GM19043 (cell line): ENCODE results near the gene SCEL.

Experiments used
- ATAC-seq: cut with Tn5 transposase; IDR thresholded peaks from one replicate; pipeline ENCODE4 v1.9.1; 2021; ENCODE audit warnings: low read depth; ENCODE audit not compliant: unreplicated experiment

The SCEL gene

DNA sequence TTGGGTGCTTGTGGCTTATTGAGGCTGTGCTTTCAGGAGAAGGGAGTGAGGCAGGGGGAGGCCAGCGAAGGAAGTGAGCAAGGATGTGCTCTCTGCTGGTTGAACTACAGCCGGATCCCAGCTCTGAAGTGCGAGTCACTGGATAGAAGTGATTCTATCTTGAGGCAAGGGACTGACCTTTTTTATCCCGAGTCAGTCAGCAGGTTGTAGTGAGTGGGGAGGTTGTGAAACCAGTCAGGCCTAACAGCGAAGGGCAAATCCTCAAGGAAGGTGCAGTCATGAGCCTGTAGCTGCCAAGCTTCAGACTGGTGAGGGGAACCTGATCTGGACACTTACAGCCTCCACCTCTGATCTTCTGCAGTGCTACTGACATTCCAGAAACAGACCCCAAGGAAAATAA, 18.6 kb downstream of the SCEL start:
- no peak for ATAC-seq

DNA sequence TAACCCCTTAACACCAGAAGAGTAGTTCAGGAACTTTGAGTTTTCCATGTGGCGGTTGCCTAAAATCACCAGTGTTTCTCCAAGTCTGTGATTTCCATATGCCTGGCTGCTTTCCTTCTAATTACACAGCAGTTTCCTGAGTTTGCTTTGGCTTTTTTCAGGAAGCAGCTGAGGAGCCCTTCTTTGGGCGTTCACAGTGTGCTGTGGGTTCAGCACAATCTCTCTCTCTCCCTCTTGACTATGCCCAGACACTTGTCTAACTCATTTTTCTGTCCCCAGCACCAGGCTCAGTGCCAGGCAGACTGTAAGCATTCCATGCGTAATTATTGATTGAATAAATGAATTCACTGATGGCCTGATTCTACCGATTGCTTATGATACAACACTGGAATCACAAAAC, 19.7 kb downstream of the SCEL start:
- ATAC-seq = no peak

DNA sequence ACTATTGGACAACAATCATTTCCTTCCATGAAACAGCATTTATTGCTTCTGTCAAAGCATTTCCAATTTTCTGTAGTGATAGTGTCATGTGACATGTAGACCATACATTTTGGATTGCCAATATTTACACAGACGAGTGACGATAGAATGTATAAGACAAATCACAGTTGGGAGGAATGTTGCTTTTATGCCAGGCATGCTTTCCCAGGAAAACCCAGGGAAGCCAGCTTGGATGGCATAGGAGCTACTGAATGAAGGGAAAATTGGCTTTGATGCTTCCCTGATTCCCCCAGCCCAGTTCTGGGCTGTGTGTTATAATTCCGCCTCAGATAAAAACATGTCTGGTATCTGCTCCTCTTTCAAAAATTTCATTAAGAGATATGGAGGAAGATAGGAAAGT, 22.5 kb downstream of the SCEL start:
- ATAC-seq = no peak

DNA sequence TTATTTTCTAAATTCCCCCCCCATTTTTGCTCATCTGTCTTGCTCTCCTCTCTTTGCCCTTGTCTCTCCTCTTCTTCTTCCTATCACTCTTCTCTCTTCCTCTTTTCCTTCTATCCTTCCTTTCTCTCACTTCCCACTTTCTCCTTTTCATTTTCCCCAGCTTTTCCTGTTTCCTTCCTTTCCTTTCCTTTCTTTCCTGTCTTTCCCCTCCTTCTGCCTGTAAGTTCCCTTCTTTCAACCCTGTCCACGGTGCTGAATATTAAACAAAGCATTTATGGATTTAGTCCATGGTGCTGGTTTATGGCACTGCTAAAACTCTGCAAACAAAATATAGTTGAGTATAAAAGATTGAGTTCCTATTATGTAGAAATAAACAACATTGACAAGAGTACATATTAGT, 27.6 kb downstream of the SCEL start:
- no peak for ATAC-seq

DNA sequence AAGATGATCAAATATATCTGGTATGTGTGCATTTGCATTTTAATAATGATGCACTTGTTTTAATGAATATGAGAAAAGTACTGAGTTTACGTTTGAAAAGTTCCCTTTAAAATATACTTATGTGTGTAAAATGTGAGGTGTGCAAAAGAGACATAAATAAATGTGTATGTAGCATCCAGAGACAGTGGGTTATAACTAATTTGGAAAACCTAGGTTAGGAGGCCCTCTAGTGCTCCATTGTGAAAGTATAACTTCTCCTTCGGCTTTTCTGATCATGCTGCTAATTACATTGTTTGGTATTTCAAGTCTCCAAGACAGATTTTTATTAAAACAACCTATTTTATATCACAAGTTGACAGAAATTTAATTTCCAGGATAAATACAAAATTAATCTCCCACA, 30.1 kb downstream of the SCEL start:
- ATAC-seq = peak; percentile 66

DNA sequence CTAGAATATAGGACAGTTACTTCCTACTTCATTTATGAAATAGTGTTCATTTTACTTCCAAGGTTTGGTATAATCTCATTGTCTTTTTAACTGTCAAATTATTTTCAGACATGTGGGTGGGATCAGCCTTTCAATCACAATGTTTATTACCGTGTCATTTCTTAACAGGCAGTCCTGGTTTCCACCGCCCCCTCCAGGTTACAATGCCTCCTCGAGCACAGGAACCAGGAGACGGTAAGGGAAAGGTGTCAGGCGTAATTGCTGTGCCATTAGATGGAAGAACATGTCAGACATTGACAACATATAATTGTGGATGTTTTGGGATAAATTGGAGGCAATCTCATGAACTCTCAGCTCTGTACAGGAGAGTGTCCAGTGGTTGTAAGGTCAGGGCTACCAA, 36.5 kb downstream of the SCEL start:
- no peak for ATAC-seq

DNA sequence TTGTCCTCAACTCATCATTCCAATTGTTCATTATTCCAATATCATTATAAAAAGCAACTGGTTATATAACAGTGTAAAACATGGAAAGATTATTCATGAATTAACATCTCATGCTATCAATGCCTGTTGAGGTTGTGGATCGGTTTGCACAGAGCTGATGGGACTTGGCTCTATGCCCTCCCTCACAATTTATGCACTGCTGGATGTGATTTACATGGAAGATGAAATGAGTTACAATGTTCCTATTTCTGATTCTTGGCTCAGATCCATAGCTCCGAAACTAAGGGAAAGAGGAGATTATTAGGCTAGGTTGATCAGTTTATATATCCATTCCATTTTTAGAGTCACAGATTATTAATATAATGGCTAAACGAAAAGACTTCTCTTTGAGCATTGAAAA, 38.6 kb downstream of the SCEL start:
- ATAC-seq = no peak

DNA sequence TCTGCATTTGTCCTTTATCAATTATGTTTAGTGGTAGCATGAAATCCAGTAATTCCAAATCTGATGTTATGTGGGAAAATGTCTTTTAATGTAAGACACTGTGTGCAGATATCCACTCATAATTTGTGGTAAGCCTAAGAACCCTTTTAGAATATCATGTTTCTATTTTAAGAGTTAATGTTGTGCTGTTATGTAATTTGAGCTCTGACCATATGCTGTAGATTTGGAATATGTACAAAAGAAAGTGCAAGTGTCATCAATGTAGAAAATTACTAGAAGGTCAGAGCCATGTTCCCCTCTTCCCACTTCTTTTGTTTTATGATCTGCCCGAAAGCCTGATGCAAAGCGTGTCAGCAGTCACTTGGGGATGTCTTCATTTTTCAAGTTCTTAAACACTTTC, 44.5 kb downstream of the SCEL start:
- no peak for ATAC-seq

DNA sequence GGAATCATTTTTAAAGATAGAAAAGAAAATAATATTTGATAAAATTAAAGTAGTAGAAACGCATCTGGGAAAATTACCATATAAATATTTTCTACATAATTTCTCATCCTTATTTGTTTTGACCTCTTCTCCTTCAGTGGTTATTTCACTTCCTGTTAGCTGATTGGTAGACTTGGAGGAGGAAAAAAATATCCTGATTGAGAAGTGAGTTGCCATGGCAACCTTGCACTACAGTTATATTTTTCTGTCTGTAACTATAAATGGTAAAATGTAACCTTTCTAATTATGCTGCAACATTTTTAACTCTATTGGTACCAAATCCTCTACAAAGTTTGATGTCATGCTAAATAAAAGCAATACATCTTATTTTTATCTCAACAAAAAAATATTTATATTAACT, 45.2 kb downstream of the SCEL start:
- no peak for ATAC-seq

DNA sequence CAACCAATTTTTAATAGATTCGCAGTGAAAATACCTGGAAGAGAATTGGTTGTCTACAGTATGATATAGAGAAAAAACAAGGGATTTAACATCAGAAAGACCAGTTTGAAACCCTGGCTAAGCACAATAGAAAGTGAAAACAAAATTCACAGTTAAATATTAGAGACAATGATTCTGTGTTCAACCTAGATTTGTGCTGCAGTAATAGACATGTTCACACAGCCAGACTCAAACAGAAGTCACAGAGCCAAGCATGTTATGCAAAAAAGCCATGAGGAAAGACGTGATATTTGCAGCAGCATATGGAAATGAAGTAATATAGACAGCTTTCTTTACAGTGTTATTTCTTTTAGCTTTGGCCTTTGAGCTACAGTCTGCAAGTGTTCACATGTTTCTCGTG, 48.1 kb downstream of the SCEL start:
- ATAC-seq = peak; percentile 67

DNA sequence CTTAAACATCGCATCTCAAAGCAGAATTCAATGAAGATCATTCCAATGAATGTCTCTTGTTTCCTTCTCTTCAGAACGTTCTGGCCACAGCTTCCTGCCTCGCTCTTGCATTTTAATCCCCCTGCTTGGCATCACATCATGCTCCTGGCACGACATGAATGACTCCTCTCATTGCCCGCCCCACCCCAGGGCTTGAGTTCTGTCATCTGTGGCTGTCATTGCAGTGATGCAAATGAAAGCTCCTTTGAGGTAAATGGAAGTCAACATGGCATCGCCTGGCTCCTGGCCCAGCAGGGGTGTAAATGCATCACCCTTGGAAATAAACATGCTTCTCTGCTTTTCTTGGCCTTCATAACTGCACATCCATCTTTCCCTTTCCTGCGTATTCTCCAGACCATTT, 48.6 kb downstream of the SCEL start:
- no peak for ATAC-seq

DNA sequence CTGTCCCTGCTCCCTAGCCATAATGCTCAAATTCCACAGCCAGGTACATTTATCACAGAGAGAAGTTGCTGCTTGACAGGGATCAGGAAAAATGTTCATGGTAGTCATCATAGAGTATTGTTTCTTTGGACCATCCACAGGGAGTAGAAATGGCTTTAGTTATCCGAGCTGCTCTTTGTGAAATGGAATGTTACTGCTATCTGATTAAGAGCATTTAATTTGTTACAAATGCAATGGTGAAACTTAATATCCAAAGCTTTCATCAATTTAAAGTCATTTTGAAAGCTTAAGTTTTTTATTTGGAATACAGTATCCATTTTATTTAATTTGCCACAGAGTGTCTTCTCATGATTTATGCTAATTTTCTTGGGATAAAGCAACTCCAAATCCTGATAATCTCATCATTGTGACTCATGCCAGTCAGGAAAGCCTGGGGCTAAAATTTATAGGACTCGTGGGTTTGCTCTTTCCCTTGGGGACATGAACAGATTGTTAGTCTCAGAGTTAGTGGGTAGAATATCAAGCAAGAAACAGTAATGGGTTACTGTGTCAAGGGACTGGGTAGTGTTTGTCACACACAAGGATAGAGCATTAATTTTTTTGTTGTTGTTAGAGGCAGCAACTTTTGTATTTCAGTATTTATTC, 59.8 kb downstream of the SCEL start:
- ATAC-seq = no peak

DNA sequence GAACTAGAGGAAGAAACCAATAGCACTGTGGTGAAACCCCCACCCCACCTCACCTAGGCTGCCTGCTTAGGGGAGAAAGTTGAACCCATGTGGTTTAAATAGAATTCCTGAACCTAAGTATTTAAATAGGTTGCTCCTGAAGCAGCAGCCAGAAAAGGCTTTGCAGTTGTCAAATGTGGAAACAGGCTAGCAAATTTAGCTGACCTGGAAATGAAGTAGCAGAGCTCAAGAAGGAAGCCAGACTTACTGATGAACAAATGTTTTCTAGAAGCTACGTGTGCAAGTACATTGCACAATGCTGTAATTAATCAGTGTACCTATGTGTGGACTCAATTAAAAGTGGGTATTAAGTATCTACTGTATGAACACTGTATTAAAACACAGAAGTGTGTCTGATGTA, 61.3 kb downstream of the SCEL start:
- no peak for ATAC-seq

DNA sequence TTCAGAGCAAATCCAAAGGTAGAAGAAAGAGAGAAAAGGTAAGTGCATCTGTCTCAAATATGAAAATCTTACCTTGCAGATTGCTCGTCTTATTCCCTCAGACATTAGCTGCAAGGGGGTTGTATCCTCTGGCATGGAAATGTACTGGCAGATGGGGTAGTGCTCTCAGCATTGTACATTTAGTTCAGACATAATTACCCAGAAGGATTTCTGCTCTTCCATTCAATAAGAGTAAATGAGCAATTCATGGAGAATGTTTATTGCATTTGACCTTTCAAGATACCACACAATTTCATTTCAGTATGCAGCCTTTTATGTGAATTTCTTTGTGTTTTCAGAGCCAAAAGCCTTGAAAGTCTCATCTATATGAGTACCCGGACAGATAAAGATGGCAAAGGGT, 63.8 kb downstream of the SCEL start:
- no peak for ATAC-seq

DNA sequence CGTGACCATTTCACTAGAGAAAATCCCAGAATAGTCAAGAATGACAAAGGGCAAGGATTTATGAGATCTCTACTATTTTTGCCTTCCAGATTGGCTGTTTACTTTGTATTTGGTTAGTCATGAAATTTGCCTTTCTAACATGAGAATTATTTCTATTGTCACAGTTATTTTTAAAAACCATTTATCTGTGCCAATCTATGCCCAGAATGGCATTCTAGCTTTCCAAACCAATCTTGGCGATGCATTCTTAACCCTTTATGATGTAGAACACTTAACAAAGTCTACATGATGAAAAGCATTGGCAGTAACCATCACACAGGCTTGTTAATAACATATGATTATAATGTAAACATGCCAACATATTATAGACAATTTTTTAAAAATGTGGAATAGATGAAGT, 65.2 kb downstream of the SCEL start:
- no peak for ATAC-seq

DNA sequence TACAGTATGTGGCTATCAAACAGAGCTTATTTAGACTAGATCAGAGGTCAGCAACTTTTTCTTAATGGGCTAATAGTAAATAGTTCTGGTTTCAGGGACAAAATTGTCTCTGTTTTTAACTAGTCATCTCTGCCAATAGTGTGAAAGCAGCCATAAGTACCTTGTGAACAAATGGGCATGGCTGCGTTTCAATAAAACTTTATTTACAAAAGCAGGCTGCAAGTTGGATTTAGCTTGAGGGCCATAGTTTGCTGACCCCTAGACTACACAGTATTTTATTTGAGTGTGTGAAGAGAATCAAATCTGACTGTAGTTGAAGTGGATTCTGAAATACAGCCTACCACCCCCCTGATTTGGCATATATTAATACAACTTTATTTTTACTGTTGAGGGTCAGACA, 75.6 kb downstream of the SCEL start:
- no peak for ATAC-seq

DNA sequence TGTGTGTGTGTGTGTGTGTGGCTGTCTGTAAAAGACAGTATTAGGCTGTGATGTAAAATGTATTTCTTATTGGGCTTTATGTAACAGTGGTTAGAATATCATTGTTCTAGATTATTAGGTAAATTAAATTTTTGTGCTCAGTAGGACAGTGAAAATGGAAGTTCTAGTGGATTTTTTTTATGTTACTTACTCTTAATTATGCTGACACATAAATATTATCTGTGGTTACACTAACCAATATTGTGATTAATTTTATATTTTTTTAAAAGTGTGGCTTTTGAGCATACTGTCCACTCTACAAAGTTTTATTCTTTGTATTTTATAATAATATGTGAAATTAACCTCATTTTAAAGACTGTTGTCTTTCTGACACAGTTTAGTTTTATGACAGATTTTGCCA, 80.5 kb downstream of the SCEL start:
- no peak for ATAC-seq

DNA sequence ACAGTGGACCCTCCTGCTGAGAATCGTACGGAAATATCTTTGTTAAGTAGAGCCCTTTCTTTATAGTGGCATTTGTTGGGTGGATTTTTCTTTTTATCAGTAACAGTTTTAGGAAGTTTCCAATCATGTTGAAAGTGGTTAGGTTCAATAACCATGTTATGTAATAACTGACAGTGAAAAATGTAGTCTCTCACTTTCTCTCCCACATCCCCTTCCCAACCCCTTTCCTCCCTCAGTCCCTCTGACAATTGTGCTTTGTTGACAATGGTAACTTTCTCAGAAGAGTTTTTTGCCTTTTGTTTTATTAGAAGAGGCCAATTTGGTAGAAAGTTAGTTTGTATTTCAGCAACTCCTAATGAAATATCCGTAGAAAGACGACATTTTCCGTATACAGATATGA, 84.1 kb downstream of the SCEL start:
- ATAC-seq = no peak

DNA sequence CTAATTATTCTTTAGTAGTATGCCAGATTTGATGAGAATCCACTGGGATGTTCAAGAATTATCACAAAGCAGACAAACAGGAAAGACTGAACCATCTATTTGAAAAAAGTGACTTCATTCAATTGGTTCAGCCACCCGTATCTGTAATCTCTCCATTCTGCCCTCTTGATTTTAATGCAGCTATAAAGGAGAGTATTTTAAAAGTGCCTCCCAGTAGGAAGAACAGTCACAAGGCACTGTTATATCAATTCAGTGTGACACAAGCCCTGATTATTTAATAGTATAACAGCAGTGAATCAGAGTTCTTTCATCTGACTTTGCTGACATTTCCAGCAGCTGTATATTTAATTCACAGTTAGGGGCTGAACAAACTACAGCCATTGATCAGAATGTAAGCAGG, 84.6 kb downstream of the SCEL start:
- ATAC-seq = no peak

DNA sequence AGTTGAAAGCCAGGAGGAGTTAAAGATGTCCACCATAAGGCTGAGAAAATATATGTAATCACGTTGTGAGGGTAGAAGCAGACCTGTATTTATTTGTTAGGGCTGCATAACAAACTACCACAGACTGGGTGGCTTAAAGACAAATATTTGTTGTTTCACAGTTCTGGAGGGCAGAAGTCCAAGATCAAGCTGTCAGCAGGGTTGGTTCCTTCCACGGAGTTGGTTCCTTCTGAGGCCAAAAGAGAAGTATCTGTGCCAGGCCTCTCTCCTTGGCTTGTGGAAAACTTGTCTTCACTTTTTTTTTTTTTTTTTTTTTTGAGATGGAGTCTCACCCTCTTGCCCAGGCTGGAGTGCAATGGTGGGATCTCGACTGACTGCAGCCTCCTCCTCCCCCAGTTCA, 88.3 kb downstream of the SCEL start:
- no peak for ATAC-seq

DNA sequence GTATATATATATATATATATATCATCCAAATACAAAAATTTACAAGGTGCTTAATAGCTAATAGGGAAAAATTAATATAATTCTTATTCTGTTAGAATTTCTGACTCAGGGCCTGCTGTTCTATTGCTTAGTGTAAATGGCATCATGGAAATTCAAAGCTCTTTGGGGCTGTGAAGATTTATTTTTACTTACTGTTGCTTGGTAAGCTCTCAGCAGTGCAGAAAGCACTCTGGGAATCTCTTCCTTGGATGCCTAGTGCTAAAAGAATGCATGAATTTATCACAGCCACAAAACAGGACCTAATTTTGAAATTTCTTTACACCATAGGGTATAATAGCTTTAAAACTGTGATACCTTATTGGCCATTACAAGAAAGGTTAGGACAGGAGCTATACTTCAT, 92.7 kb downstream of the SCEL start:
- no peak for ATAC-seq

DNA sequence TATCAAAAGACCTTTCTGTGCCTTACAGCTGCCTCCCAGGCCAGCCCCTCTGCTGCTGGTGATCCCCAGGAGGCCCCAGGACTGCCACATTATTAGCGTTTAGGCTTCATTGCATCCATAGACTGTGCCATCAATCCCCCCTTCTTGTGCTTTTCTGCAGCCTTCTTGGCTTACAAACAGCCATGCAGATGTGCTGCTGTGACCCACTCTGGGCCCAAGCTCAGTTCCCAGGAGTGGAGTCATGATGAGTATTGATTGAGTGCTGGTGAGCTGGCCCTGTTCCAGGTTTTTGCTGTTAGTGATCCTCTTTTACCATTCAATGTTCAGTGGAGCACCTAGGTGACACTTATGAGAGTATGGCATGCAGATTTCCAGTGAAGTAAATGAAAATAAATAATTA, 102.1 kb downstream of the SCEL start:
- no peak for ATAC-seq

DNA sequence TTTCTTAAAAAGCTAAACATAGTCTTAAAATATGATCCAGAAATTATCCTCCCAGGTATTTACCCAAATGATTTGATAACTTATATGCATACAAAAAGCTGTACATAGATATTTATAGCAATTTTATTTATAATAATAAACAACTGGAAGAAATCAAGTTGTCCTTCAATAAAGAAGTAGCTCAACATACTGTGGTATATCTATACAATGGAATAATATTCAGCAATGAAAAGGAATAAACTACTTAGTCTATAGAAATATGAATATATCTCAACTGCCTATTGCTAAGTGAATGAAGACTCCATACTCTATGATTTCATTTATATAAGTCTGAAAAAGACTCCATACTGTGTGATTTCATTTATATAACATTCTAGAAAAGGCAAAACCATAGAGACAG, 114.9 kb downstream of the SCEL start:
- no peak for ATAC-seq
